ENCODE results near the gene HOXC13.

GRCh38 chr12:53955036-53955775 is 16.6 kb downstream of the HOXC13 start:
- no peak for TF ChIP-seq SIN3A (IDR thresholded peaks at IDR 0.05; ENCODE audit: borderline replicate concordance, insufficient read depth, low read length)
- no peak for TF ChIP-seq POLR2AphosphoS5 (IDR thresholded peaks at IDR 0.05; ENCODE audit: low read depth, low read length)
- TF ChIP-seq, protein P1, sequence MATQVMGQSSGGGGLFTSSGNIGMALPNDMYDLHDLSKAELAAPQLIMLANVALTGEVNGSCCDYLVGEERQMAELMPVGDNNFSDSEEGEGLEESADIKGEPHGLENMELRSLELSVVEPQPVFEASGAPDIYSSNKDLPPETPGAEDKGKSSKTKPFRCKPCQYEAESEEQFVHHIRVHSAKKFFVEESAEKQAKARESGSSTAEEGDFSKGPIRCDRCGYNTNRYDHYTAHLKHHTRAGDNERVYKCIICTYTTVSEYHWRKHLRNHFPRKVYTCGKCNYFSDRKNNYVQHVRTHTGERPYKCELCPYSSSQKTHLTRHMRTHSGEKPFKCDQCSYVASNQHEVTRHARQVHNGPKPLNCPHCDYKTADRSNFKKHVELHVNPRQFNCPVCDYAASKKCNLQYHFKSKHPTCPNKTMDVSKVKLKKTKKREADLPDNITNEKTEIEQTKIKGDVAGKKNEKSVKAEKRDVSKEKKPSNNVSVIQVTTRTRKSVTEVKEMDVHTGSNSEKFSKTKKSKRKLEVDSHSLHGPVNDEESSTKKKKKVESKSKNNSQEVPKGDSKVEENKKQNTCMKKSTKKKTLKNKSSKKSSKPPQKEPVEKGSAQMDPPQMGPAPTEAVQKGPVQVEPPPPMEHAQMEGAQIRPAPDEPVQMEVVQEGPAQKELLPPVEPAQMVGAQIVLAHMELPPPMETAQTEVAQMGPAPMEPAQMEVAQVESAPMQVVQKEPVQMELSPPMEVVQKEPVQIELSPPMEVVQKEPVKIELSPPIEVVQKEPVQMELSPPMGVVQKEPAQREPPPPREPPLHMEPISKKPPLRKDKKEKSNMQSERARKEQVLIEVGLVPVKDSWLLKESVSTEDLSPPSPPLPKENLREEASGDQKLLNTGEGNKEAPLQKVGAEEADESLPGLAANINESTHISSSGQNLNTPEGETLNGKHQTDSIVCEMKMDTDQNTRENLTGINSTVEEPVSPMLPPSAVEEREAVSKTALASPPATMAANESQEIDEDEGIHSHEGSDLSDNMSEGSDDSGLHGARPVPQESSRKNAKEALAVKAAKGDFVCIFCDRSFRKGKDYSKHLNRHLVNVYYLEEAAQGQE (IDR thresholded peaks at IDR 0.05; ENCODE audit: insufficient read depth in 1 of 2, low read depth in 2 of 2, low read length in 2 of 2), result no peak

All from PFSK-1 (cell line).